H9 (cell line): ENCODE measurements around the gene GABRB3. TPM values are rescaled to one million over a fixed set of nuclear protein-coding genes. Genes with fewer than 3 reads are reported as not detected.

ENCODE experiments used
- DNase-seq: peaks from one replicate; pipeline ENCODE4 v3.0.0-alpha.2; 2017
- H2AFZ ChIP-seq: one replicate; pipeline ENCODE4 v1.6.1; 2013; ENCODE audit warnings: mild to moderate bottlenecking, low read length, control low read depth, moderate library complexity
- H2AK5ac ChIP-seq: 2 replicates; pipeline ENCODE4 v1.6.1; 2013; ENCODE audit warnings: low read length, control low read depth, mixed read lengths; ENCODE audit not compliant: insufficient read length
- H2BK120ac ChIP-seq: one replicate; pipeline ENCODE4 v1.6.1; 2013; ENCODE audit warnings: low read depth, mild to moderate bottlenecking, low read length, control low read depth, inconsistent platforms; ENCODE audit not compliant: poor library complexity, severe bottlenecking
- H2BK12ac ChIP-seq: 2 replicates; pipeline ENCODE4 v1.6.1; 2013; ENCODE audit warnings: low read length, control low read depth, mixed read lengths, low read depth; ENCODE audit not compliant: insufficient read length
- H2BK15ac ChIP-seq: 2 replicates; pipeline ENCODE4 v1.6.1; 2013; ENCODE audit warnings: low read depth, low read length, control low read depth
- H2BK20ac ChIP-seq: one replicate; pipeline ENCODE4 v1.6.1; 2013; ENCODE audit warnings: low read depth, mild to moderate bottlenecking, low read length, control low read depth, inconsistent platforms; ENCODE audit not compliant: poor library complexity, severe bottlenecking
- H2BK5ac ChIP-seq: 2 replicates; pipeline ENCODE4 v1.6.1; 2013; ENCODE audit warnings: low read length, control low read depth, mixed read lengths; ENCODE audit not compliant: insufficient read length
- H3K14ac ChIP-seq: 2 replicates; pipeline ENCODE4 v1.6.1; 2013; ENCODE audit warnings: low read length, control low read depth; ENCODE audit not compliant: insufficient read depth
- H3K18ac ChIP-seq: 2 replicates; pipeline ENCODE4 v1.6.1; 2013; ENCODE audit warnings: low read depth, mild to moderate bottlenecking, mixed read lengths, low read length, control low read depth; ENCODE audit not compliant: insufficient read length
- H3K23ac ChIP-seq: 2 replicates; pipeline ENCODE4 v1.6.1; 2013; ENCODE audit warnings: low read length, control low read depth, mixed read lengths, low read depth; ENCODE audit not compliant: insufficient read length
- H3K23me2 ChIP-seq: 2 replicates; pipeline ENCODE4 v1.6.1; 2013; ENCODE audit warnings: low read depth, mild to moderate bottlenecking, mixed read lengths, low read length, control low read depth; ENCODE audit not compliant: insufficient read length, poor library complexity, severe bottlenecking
- H3K27ac ChIP-seq: 2 replicates; pipeline ENCODE4 v1.5.1; 2013; ENCODE audit warnings: low read length, control low read depth, mixed read lengths, low read depth; ENCODE audit not compliant: insufficient read length
- H3K27me3 ChIP-seq: 2 replicates; pipeline ENCODE4 v1.6.1; 2013; ENCODE audit warnings: low read length, control low read depth, inconsistent platforms; ENCODE audit not compliant: insufficient read depth
- H3K4ac ChIP-seq: 2 replicates; pipeline ENCODE4 v1.6.1; 2013; ENCODE audit warnings: low read depth, mild to moderate bottlenecking, control low read depth, inconsistent platforms, low read length, moderate library complexity
- H3K4me1 ChIP-seq: 2 replicates; pipeline ENCODE4 v1.6.1; 2013; ENCODE audit warnings: low read length, control low read depth, inconsistent platforms; ENCODE audit not compliant: insufficient read depth
- H3K4me2 ChIP-seq: 2 replicates; pipeline ENCODE4 v1.6.1; 2013; ENCODE audit warnings: low read length, control low read depth, mixed read lengths; ENCODE audit not compliant: insufficient read length, insufficient read depth
- H3K56ac ChIP-seq: 2 replicates; pipeline ENCODE4 v1.6.1; 2013; ENCODE audit warnings: low read depth, mild to moderate bottlenecking, mixed read lengths, low read length, control low read depth; ENCODE audit not compliant: insufficient read length
- H3K79me1 ChIP-seq: 2 replicates; pipeline ENCODE4 v1.6.1; 2013; ENCODE audit warnings: low read depth, mild to moderate bottlenecking, moderate library complexity, low read length, control low read depth, inconsistent platforms; ENCODE audit not compliant: insufficient read depth, poor library complexity, severe bottlenecking
- H3K79me2 ChIP-seq: 2 replicates; pipeline ENCODE4 v1.6.1; 2013; ENCODE audit warnings: low read length, control low read depth, inconsistent platforms; ENCODE audit not compliant: insufficient read depth
- H3K9ac ChIP-seq: 2 replicates; pipeline ENCODE4 v1.6.1; 2013; ENCODE audit warnings: low read length, control low read depth, mixed read lengths; ENCODE audit not compliant: insufficient read length; ENCODE audit errors: extremely low read depth
- H3K9me3 ChIP-seq: one replicate; pipeline ENCODE4 v1.6.1; 2013; ENCODE audit warnings: low read depth, low read length, inconsistent platforms; ENCODE audit not compliant: control insufficient read depth
- H3T11ph ChIP-seq: one replicate; pipeline ENCODE4 v1.6.1; 2013; ENCODE audit warnings: mild to moderate bottlenecking, low read length, control low read depth, inconsistent platforms
- H4K20me1 ChIP-seq: one replicate; pipeline ENCODE4 v1.6.1; 2013; ENCODE audit not compliant: control insufficient read depth, insufficient read length, insufficient read depth
- H4K5ac ChIP-seq: 2 replicates; pipeline ENCODE4 v1.6.1; 2013; ENCODE audit warnings: low read depth, mild to moderate bottlenecking, mixed read lengths, low read length, control low read depth; ENCODE audit not compliant: insufficient read length
- H4K8ac ChIP-seq: replicated peaks from 2 replicates; pipeline ENCODE4 v1.6.1; 2013; ENCODE audit warnings: low read length, control low read depth, mixed read lengths, low read depth; ENCODE audit not compliant: insufficient read length
- H4K91ac ChIP-seq: 2 replicates; pipeline ENCODE4 v1.6.1; 2013; ENCODE audit warnings: low read depth, mild to moderate bottlenecking, moderate library complexity, mixed read lengths, low read length, control low read depth; ENCODE audit not compliant: insufficient read length
- H3K27ac Mint-ChIP-seq, 3 experiments: 2 replicates in 2 of 3; 3 replicates in 1 of 3; pipeline ENCODE4 v1.8.0; 2020 to 2021; ENCODE audit warnings: mixed read lengths in 3 of 3, mild to moderate bottlenecking in 1 of 3, moderate library complexity in 1 of 3
- H3K27me3 Mint-ChIP-seq: 2 replicates; pipeline ENCODE4 v1.8.0; 2021; ENCODE audit warnings: low read depth, mild to moderate bottlenecking, moderate library complexity, mixed read lengths
- H3K36me3 Mint-ChIP-seq, 3 experiments: 2 replicates in 2 of 3; 3 replicates in 1 of 3; pipeline ENCODE4 v1.8.0; 2020 to 2021; ENCODE audit warnings: low read depth in 3 of 3, mixed read lengths in 3 of 3; ENCODE audit not compliant: insufficient read depth in 1 of 3
- H3K4me1 Mint-ChIP-seq, 2 experiments: 2 replicates each; pipeline ENCODE4 v1.8.0; 2020; ENCODE audit warnings: mixed read lengths in 2 of 2
- H3K4me3 Mint-ChIP-seq, 2 experiments: 2 replicates in 1 of 2; 3 replicates in 1 of 2; pipeline ENCODE4 v1.8.0; 2020 to 2021; ENCODE audit warnings: mild to moderate bottlenecking in 2 of 2, mixed read lengths in 2 of 2, moderate library complexity in 1 of 2
- H3K9me3 Mint-ChIP-seq, 2 experiments: 2 replicates in 1 of 2; 3 replicates in 1 of 2; pipeline ENCODE4 v1.8.0; 2020; ENCODE audit warnings: mild to moderate bottlenecking in 2 of 2, mixed read lengths in 2 of 2, moderate library complexity in 1 of 2
- WGBS: extraction: QIAGEN DNeasy Blood & Tissue Kit; methylation state at CpG from one replicate; pipeline ENCODE4 v1.1.7; 2013; ENCODE audit warnings: missing lambda C conversion rate, low lambda C conversion rate, mixed read lengths; ENCODE audit not compliant: insufficient read length; ENCODE audit errors: extremely low coverage; 5-methylcytosine and 5-hydroxymethylcytosine counted together
- total RNA-seq: library from RNA; stranded (reverse); gene quantifications from 2 replicates; pipeline ENCODE4 v1.2.1, GENCODE V29; 2021
- TF ChIP-seq, protein P1 (sequence below): fragments of 200-600 bp; sonication (generic); conservative IDR thresholded peaks from 3 replicates; pipeline ENCODE4 v1.8.0; 2021; ENCODE audit warnings: antibody characterized with exemption, mild to moderate bottlenecking

Gene GABRB3
- total RNA-seq, 1 experiment from 2014 or later = 98.2 TPM

- Histone ChIP-seq H4K20me1 (peaks cover 2% of the 10 kb centered on the region), H4K5ac (no peak overlapping the region), H3T11ph (no peak overlapping the region), H3K56ac (no peak overlapping the region), H4K91ac (no peak overlapping the region), H2BK12ac (no peak overlapping the region), H3K27me3 (no peaks in the 10 kb centered on the region), H2BK120ac (no peak overlapping the region), H3K4me1 (peaks cover 13% of the 10 kb centered on the region; the same call in 1 of the 2 replicates), H2BK5ac (no peak overlapping the region), H2BK15ac (no peak overlapping the region), H3K9ac (no peak overlapping the region), H3K23me2 (no peaks in the 10 kb centered on the region), H2AK5ac (no peak overlapping the region), H2AFZ (no peak overlapping the region), H3K14ac (no peak overlapping the region; the same call in 1 of the 2 replicates), H3K9me3 (no peaks in the 10 kb centered on the region), H2BK20ac (no peak overlapping the region), H3K79me2 (peaks cover 27% of the 10 kb centered on the region), H3K27ac (no peak overlapping the region), H4K8ac (no peak overlapping the region), H3K4ac (no peak overlapping the region), H3K18ac (no peak overlapping the region), H3K79me1 (peaks cover 14% of the 10 kb centered on the region), H3K23ac (no peak overlapping the region), H3K4me2 (no peak overlapping the region)
- Mint-ChIP-seq H3K27ac (peak overlapping the region in 1 of 3 experiments; percentile 34; a peak in 3 of 7 replicates), H3K4me3 (no peak overlapping the region), H3K9me3 (peaks cover 0 to under 1% of the 10 kb centered on the region in 2 experiments; a peak in 2 of 5 replicates), H3K4me1 (peaks cover 57 to 59% of the 10 kb centered on the region in 2 experiments), H3K27me3 (no peaks in the 10 kb centered on the region), H3K36me3 (peaks cover 3 to 6% (median 6%) of the 10 kb centered on the region in 3 experiments)
- TF ChIP-seq, protein P1, sequence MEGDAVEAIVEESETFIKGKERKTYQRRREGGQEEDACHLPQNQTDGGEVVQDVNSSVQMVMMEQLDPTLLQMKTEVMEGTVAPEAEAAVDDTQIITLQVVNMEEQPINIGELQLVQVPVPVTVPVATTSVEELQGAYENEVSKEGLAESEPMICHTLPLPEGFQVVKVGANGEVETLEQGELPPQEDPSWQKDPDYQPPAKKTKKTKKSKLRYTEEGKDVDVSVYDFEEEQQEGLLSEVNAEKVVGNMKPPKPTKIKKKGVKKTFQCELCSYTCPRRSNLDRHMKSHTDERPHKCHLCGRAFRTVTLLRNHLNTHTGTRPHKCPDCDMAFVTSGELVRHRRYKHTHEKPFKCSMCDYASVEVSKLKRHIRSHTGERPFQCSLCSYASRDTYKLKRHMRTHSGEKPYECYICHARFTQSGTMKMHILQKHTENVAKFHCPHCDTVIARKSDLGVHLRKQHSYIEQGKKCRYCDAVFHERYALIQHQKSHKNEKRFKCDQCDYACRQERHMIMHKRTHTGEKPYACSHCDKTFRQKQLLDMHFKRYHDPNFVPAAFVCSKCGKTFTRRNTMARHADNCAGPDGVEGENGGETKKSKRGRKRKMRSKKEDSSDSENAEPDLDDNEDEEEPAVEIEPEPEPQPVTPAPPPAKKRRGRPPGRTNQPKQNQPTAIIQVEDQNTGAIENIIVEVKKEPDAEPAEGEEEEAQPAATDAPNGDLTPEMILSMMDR = no peak
- DNase-seq = no peak
- no CpG with 5 or more reads among the region's 10 CpGs for WGBS
These were observed 61.4 kb downstream of the GABRB3 start for GRCh38 chr15:26711445-26711844.
